ENCODE data around the gene PHEX. TPM values are rescaled to one million over a fixed set of nuclear protein-coding genes. Genes with fewer than 3 reads are reported as not detected.

Gene PHEX
- total RNA-seq, 1 donor from 2014 or later, result 4.2 TPM

DNA sequence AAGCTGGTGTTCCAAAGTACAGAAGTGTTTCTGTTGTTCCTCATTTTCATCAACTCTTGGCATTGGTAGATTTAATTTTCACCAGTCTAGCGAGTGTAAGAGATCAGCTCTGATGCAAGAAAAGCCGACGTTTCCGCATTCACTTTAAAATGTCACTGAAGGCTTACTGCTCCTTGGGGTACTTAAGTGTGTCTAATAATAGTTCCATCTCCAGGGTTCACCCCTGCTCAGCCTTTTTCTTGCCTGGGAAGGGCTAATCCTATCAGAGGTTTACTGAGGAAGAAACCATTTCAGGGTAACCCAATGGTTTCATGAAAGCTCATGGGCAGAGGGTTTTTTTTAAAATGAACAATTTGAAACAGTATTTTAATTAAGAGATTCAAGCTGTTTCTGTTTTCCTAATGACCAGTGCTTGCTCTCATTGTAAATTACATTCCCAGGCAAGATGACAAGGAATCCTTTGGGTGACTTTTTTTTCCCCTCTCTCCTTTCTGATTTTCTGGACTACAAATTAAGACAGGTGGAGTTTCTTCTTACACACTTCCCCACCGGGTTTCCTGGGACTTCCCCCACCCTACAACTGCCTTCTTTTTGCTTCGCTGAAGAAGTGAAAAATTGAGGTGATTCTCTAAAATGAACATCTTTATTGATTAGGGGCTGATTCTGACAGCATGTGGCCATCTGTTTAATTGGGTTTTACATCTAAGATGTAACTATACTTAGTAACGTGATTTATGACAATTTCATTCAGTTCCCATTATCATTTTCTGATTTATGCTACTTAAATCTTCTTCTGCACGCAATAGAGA is 161.9 kb downstream of the PHEX start:
- Histone ChIP-seq H3K4me1 (ENCODE audit: control insufficient read depth in 3 of 3, insufficient read depth in 3 of 3, low read length in 3 of 3) (no peaks in the 10 kb centered on the region), H3K4me3 (ENCODE audit: low read length in 3 of 3) (no peak overlapping the region), H3K27me3 (ENCODE audit: control insufficient read depth in 3 of 3, insufficient read depth in 3 of 3, low read length in 3 of 3) (peaks cover 0 to 5% (median 0%) of the 10 kb centered on the region in 3 donors), H3K9ac (ENCODE audit: low read depth in 1 of 3, low read length in 3 of 3) (no peak overlapping the region), H3K36me3 (ENCODE audit: control insufficient read depth in 3 of 3, insufficient read depth in 3 of 3, low read length in 3 of 3) (no peaks in the 10 kb centered on the region), H3K27ac (ENCODE audit: low read depth, low read length) (no peak overlapping the region), H3K9me3 (ENCODE audit: control insufficient read depth in 3 of 3, low read length in 3 of 3) (no peaks in the 10 kb centered on the region)

DNA sequence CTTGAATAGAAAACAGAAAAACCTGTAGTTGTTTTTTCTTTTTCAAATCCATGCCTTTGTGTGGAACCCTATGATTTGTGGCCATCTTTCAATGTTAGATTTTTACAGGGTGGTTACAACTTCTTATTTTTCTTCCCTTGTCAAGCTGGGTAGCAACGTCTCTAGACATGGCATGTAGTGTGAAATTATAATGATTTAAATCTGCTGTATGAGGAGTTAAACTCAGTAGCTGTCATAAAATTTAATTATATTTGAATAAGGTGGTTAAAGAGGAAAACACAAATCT is 162.5 kb downstream of the PHEX start:
- Histone ChIP-seq H3K36me3 (ENCODE audit: control insufficient read depth in 3 of 3, insufficient read depth in 3 of 3, low read length in 3 of 3) (no peaks in the 10 kb centered on the region), H3K27ac (ENCODE audit: low read depth, low read length) (no peak overlapping the region), H3K9me3 (ENCODE audit: control insufficient read depth in 3 of 3, low read length in 3 of 3) (no peaks in the 10 kb centered on the region), H3K9ac (ENCODE audit: low read depth in 1 of 3, low read length in 3 of 3) (no peak overlapping the region), H3K27me3 (ENCODE audit: control insufficient read depth in 3 of 3, insufficient read depth in 3 of 3, low read length in 3 of 3) (peaks cover 0 to 7% (median 0%) of the 10 kb centered on the region in 3 donors), H3K4me3 (ENCODE audit: low read length in 3 of 3) (no peak overlapping the region), H3K4me1 (ENCODE audit: control insufficient read depth in 3 of 3, insufficient read depth in 3 of 3, low read length in 3 of 3) (no peaks in the 10 kb centered on the region)

DNA sequence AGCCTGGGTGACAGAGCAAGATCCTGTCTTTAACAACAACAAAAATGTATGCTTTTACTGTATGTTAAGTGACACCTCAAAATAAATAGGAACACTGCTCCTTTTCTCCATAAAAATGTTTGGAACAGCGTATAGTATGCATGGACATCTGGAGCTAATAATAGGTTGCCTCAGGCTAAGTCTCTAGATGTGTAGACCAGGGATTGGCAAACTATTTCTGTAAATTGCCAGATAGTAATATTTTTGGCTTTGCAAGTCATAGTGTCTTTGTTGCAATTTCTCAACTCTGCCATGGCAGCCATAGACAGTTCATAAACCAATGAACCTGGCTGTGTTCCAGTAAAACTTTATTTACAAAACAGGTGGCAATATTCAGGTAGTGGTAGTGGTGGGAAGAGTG is 164.0 kb downstream of the PHEX start:
- H3K27me3 ChIP-seq (ENCODE audit: control insufficient read depth in 3 of 3, insufficient read depth in 3 of 3, low read length in 3 of 3), result peaks cover 0 to 7% (median 0%) of the 10 kb centered on the region in 3 donors
- H3K9me3 ChIP-seq (ENCODE audit: control insufficient read depth in 3 of 3, low read length in 3 of 3), result no peaks in the 10 kb centered on the region
- H3K27ac ChIP-seq (ENCODE audit: low read depth, low read length), result no peak overlapping the region
- no peak overlapping the region for H3K4me3 ChIP-seq (ENCODE audit: low read length in 3 of 3)
- H3K4me1 ChIP-seq (ENCODE audit: control insufficient read depth in 3 of 3, insufficient read depth in 3 of 3, low read length in 3 of 3), result no peaks in the 10 kb centered on the region
- no peaks in the 10 kb centered on the region for H3K36me3 ChIP-seq (ENCODE audit: control insufficient read depth in 3 of 3, insufficient read depth in 3 of 3, low read length in 3 of 3)
- H3K9ac ChIP-seq (ENCODE audit: low read depth in 1 of 3, low read length in 3 of 3), result no peak overlapping the region

GRCh38 chrX:22202251-22202650 is 170.1 kb downstream of the PHEX start:
- H3K9me3 ChIP-seq (ENCODE audit: control insufficient read depth in 3 of 3, low read length in 3 of 3), result no peaks in the 10 kb centered on the region
- no peak overlapping the region for H3K27ac ChIP-seq (ENCODE audit: low read depth, low read length)
- peaks cover 0 to 5% (median 0%) of the 10 kb centered on the region in 3 donors for H3K4me1 ChIP-seq (ENCODE audit: control insufficient read depth in 3 of 3, insufficient read depth in 3 of 3, low read length in 3 of 3)
- H3K4me3 ChIP-seq (ENCODE audit: low read length in 3 of 3), result no peak overlapping the region
- peaks cover 0 to 7% (median 0%) of the 10 kb centered on the region in 3 donors for H3K27me3 ChIP-seq (ENCODE audit: control insufficient read depth in 3 of 3, insufficient read depth in 3 of 3, low read length in 3 of 3)
- H3K9ac ChIP-seq (ENCODE audit: low read depth in 1 of 3, low read length in 3 of 3), result no peak overlapping the region
- H3K36me3 ChIP-seq (ENCODE audit: control insufficient read depth in 3 of 3, insufficient read depth in 3 of 3, low read length in 3 of 3), result no peaks in the 10 kb centered on the region

- Histone ChIP-seq H3K4me1 (ENCODE audit: control insufficient read depth in 3 of 3, insufficient read depth in 3 of 3, low read length in 3 of 3) (peaks cover 0 to 5% (median 0%) of the 10 kb centered on the region in 3 donors), H3K9ac (ENCODE audit: low read depth in 1 of 3, low read length in 3 of 3) (no peak overlapping the region), H3K36me3 (ENCODE audit: control insufficient read depth in 3 of 3, insufficient read depth in 3 of 3, low read length in 3 of 3) (no peaks in the 10 kb centered on the region), H3K9me3 (ENCODE audit: control insufficient read depth in 3 of 3, low read length in 3 of 3) (no peaks in the 10 kb centered on the region), H3K27ac (ENCODE audit: low read depth, low read length) (no peak overlapping the region), H3K27me3 (ENCODE audit: control insufficient read depth in 3 of 3, insufficient read depth in 3 of 3, low read length in 3 of 3) (peaks cover 0 to 7% (median 0%) of the 10 kb centered on the region in 3 donors), H3K4me3 (ENCODE audit: low read length in 3 of 3) (no peak overlapping the region)
These were observed 171.1 kb downstream of the PHEX start for GRCh38 chrX:22203186-22203585.

- no peak overlapping the region for H3K9ac ChIP-seq (ENCODE audit: low read depth in 1 of 3, low read length in 3 of 3)
- H3K9me3 ChIP-seq (ENCODE audit: control insufficient read depth in 3 of 3, low read length in 3 of 3), result no peaks in the 10 kb centered on the region
- no peak overlapping the region for H3K27ac ChIP-seq (ENCODE audit: low read depth, low read length)
- no peak overlapping the region for H3K4me3 ChIP-seq (ENCODE audit: low read length in 3 of 3)
- peaks cover 0 to 5% (median 0%) of the 10 kb centered on the region in 3 donors for H3K4me1 ChIP-seq (ENCODE audit: control insufficient read depth in 3 of 3, insufficient read depth in 3 of 3, low read length in 3 of 3)
- no peaks in the 10 kb centered on the region for H3K36me3 ChIP-seq (ENCODE audit: control insufficient read depth in 3 of 3, insufficient read depth in 3 of 3, low read length in 3 of 3)
- no peaks in the 10 kb centered on the region for H3K27me3 ChIP-seq (ENCODE audit: control insufficient read depth in 3 of 3, insufficient read depth in 3 of 3, low read length in 3 of 3)
These were observed 174.7 kb downstream of the PHEX start for GRCh38 chrX:22206781-22207180.

- Histone ChIP-seq H3K9me3 (ENCODE audit: control insufficient read depth in 3 of 3, low read length in 3 of 3) (no peaks in the 10 kb centered on the region), H3K27me3 (ENCODE audit: control insufficient read depth in 3 of 3, insufficient read depth in 3 of 3, low read length in 3 of 3) (no peaks in the 10 kb centered on the region), H3K4me1 (ENCODE audit: control insufficient read depth in 3 of 3, insufficient read depth in 3 of 3, low read length in 3 of 3) (no peaks in the 10 kb centered on the region), H3K4me3 (ENCODE audit: low read length in 3 of 3) (no peak overlapping the region), H3K27ac (ENCODE audit: low read depth, low read length) (no peak overlapping the region), H3K9ac (ENCODE audit: low read depth in 1 of 3, low read length in 3 of 3) (no peak overlapping the region), H3K36me3 (ENCODE audit: control insufficient read depth in 3 of 3, insufficient read depth in 3 of 3, low read length in 3 of 3) (no peaks in the 10 kb centered on the region)
These were observed 188.8 kb downstream of the PHEX start for GRCh38 chrX:22220941-22221340.

DNA sequence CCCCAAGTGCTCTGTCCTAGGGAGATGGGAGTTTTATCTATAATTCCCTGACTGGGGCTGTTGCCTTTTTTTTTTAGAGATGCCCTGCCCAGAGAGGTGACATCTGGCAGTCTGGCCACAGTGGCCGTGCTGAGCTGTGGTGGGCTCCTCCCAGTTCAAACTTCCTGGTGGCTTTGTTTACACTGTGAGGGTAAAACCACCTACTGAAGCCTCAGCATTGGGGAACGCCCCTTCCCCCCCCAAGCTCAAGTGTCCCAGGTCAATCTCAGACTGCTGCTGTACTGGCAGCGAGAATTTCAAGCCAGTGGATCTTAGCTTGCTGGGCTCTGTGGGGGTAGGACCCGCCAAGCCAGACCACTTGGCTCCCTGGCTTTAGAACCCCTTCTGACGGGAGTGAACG is 202.3 kb downstream of the PHEX start:
- Histone ChIP-seq H3K9ac (ENCODE audit: low read depth in 1 of 3, low read length in 3 of 3) (no peak overlapping the region), H3K27me3 (ENCODE audit: control insufficient read depth in 3 of 3, insufficient read depth in 3 of 3, low read length in 3 of 3) (no peaks in the 10 kb centered on the region)

DNA sequence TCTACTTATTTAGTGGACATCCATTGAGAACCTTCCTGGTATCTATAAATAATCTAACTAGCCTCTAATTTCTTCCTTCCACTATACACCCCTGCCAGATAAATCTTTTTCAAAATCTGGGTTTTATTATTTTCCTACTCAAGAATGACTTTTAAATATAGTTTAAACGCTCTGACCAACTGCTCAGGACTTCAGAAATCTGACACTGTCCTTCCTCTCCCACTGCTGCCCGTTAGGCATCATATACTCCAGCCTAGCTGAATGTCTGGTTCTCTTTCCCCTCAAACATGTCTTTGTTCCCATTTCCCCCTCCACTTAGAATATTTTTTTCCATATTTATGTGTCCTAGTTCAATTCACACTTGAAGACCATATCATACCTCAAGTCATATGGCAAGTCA is 205.4 kb downstream of the PHEX start:
- H3K4me3 ChIP-seq (ENCODE audit: low read length in 3 of 3), result no peak overlapping the region
- H3K4me1 ChIP-seq (ENCODE audit: control insufficient read depth in 3 of 3, insufficient read depth in 3 of 3, low read length in 3 of 3), result no peaks in the 10 kb centered on the region
- no peak overlapping the region for H3K27ac ChIP-seq (ENCODE audit: low read depth, low read length)
- no peak overlapping the region for H3K9ac ChIP-seq (ENCODE audit: low read depth in 1 of 3, low read length in 3 of 3)
- no peaks in the 10 kb centered on the region for H3K9me3 ChIP-seq (ENCODE audit: control insufficient read depth in 3 of 3, low read length in 3 of 3)
- H3K36me3 ChIP-seq (ENCODE audit: control insufficient read depth in 3 of 3, insufficient read depth in 3 of 3, low read length in 3 of 3), result no peaks in the 10 kb centered on the region
- H3K27me3 ChIP-seq (ENCODE audit: control insufficient read depth in 3 of 3, insufficient read depth in 3 of 3, low read length in 3 of 3), result no peaks in the 10 kb centered on the region

More for the DNA sequence above, 202.3 kb downstream of the PHEX start:
- Histone ChIP-seq H3K36me3 (ENCODE audit: control insufficient read depth in 3 of 3, insufficient read depth in 3 of 3, low read length in 3 of 3) (no peaks in the 10 kb centered on the region), H3K4me3 (ENCODE audit: low read length in 3 of 3) (no peak overlapping the region), H3K27ac (ENCODE audit: low read depth, low read length) (no peak overlapping the region), H3K9me3 (ENCODE audit: control insufficient read depth in 3 of 3, low read length in 3 of 3) (no peaks in the 10 kb centered on the region), H3K4me1 (ENCODE audit: control insufficient read depth in 3 of 3, insufficient read depth in 3 of 3, low read length in 3 of 3) (no peaks in the 10 kb centered on the region)

- Histone ChIP-seq H3K27ac (ENCODE audit: low read depth, low read length) (no peak overlapping the region), H3K36me3 (ENCODE audit: control insufficient read depth in 3 of 3, insufficient read depth in 3 of 3, low read length in 3 of 3) (no peaks in the 10 kb centered on the region), H3K27me3 (ENCODE audit: control insufficient read depth in 3 of 3, insufficient read depth in 3 of 3, low read length in 3 of 3) (no peaks in the 10 kb centered on the region), H3K4me3 (ENCODE audit: low read length in 3 of 3) (no peak overlapping the region), H3K9me3 (ENCODE audit: control insufficient read depth in 3 of 3, low read length in 3 of 3) (no peaks in the 10 kb centered on the region), H3K9ac (ENCODE audit: low read depth in 1 of 3, low read length in 3 of 3) (no peak overlapping the region), H3K4me1 (ENCODE audit: control insufficient read depth in 3 of 3, insufficient read depth in 3 of 3, low read length in 3 of 3) (no peaks in the 10 kb centered on the region)
These were observed 214.5 kb downstream of the PHEX start for GRCh38 chrX:22246620-22247019.

Data from skeletal muscle tissue (tissue), 4 donors.